GM21360 (cell line): ENCODE data around the gene KCNK6.
"Not testable (repeated sequence)": the region's sequence is repeated elsewhere in the genome, so short reads cannot be mapped to it uniquely, and the experiment has no call there.

Experiments
- ATAC-seq: cut with Tn5 transposase; IDR thresholded peaks from one replicate; pipeline ENCODE4 v1.9.1; 2021; ENCODE audit warnings: mild to moderate bottlenecking, moderate library complexity; ENCODE audit not compliant: unreplicated experiment

The KCNK6 gene

DNA sequence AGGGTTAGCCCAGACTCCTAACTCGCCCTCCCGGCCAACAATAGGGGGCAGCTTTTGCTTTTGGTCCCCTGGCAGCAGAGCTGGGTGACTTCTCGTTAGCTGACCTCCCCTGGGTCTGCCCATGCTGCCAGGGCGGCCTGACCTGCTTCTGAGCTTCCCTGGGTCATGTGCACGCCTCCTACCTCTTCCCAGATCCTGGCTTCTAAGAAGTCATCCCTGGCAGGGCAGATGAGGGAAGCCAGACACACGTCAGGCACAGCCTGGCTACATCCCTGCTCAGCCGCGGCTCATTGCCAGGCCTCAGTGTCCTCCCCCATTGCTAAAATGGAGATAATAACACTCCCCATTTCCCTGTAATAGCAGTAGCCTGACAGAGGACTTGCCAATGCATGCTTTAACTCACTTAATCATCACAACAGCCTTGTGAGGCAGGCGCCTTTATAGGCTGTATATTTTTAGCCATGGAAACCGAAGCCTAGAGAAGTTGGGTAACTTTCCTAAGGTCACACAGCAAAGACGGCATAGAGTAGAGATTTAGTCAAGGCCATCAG, 2.1 kb downstream of the KCNK6 start:
- ATAC-seq = no peak

DNA sequence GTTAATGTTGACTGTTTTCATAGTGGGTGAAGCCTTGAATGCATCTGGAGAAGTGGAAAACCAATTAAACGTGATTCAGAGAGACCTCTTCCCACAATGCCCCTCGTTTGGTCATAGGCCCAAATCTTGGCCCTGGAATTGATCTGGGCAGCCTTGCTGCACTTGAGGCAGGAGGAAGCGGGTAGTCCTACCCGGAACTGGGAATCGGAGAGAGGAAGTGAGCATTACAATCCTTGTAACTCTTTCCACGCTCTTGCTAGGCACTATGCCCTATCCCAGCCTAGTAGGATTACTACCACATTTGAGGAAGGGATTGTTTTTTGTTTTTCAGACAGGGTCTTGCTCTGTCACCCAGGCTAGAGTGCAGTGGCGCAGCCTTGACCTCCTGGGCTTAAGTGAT, 3.6 kb downstream of the KCNK6 start:
- no peak for ATAC-seq

DNA sequence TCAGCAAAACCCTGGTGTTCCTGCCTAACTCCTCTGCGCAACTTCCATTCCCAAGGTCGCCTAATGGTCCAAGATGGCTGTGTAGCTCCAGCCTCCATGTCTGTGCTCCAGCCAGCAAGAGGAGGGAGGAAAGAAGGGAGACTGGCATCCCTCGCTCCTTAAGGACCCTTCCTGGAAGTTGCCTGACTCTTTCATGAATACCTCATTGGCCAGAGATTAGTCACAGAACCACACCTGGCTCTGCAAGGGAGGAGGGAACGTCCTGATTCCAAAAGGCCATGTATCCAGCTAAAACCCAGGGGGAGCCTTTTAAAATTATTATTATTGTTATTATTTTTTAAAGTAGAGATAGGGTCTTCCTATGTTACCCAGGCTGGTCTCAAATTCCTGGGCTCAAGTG, 4.8 kb downstream of the KCNK6 start:
- no peak for ATAC-seq

DNA sequence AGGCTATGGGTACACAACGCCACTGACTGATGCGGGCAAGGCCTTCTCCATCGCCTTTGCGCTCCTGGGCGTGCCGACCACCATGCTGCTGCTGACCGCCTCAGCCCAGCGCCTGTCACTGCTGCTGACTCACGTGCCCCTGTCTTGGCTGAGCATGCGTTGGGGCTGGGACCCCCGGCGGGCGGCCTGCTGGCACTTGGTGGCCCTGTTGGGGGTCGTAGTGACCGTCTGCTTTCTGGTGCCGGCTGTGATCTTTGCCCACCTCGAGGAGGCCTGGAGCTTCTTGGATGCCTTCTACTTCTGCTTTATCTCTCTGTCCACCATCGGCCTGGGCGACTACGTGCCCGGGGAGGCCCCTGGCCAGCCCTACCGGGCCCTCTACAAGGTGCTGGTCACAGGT, 6.9 kb downstream of the KCNK6 start:
- ATAC-seq = no peak

DNA sequence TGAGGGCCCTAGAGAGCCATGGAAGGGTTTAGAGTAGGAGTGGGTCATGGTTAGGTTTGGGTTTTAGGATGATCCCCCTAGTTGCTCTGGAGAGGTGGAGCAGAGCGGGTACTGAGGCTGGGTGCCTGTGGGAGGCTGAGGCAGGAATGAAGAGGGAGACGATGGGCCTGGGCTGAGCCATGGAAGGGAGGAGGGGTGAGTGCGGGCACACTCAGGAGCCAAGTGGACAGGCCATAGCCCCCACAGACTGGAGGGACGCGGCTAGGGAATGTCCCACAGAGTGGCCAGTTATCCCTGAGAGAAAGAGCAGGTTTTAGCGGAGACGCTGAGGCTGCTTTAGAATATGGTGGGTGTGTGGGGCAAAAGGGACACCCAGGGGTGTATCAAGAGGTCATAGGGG, 10.0 kb downstream of the KCNK6 start:
- ATAC-seq = no peak

DNA sequence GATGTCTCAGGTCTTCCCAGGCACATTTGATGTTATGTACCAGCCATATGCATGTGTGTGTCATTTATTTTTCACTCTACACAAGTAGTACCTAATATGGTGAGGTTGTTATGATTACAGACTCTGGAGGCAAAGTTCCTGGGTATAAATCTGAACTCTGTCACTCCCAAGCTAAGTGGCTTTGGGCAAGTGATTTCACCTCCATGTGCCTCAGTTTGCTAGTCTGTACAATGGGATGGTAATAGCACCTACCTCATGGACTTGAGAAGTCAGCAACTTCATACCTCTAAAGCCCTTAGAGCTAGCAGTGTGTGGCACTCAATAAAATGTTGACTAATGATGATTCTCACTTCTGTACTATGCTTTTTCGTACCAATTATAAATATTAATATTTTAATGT, 12.1 kb downstream of the KCNK6 start:
- no peak for ATAC-seq

DNA sequence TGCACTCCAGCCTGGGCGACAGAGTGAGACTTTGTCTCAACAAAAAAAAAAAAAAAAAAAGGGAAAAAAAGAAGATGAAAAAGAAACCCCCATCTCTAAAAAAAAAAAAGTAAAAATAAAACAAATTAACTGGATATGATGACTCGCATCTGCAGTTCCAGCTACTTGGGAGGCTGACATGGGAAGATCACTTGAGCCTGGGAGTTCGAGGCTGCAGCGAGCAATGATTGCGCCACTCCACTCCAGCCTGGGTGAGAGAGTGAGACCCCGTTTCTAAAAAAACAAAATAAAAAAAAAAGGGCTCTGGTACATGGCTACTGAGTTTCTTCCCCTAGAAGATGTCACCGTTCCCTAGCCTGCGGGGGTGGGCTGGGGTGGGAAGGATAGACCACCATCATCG, 13.6 kb downstream of the KCNK6 start:
- no peak for ATAC-seq

DNA sequence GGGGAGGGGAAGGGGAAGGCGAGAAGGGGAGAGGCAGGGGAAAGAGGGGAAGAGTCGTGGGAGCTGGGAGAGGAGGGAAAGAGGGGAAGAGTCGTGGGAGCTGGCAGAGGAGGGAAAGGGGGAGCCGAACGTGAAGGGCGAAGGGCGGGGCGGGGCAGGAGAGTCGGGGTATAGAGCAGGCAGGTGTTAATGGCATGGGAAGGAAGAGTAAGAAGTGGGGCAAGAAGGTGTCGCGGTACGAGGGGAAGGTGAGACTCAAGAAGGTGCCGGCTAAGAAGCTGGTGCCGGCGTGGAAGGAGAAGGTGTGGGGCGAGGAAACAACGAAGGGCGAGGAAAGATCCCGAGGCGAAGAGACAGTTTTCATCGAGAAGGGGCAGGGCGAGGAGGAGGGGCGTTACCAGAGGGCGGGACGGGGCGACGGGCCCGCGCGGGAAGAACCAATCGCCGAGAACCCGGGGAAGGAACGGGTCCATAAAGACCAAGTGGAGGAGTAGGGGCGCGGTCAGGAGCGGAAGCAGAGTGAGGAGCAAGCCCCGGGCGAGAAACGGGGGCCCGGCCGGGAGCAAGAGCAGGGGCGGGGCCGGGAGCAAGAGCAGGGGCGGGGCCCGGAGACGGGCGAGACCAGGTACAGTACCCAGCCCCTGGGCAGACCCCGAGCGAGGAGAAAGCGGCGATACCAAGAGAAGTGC, 16.4 kb downstream of the KCNK6 start:
- peak; percentile 56 for ATAC-seq

DNA sequence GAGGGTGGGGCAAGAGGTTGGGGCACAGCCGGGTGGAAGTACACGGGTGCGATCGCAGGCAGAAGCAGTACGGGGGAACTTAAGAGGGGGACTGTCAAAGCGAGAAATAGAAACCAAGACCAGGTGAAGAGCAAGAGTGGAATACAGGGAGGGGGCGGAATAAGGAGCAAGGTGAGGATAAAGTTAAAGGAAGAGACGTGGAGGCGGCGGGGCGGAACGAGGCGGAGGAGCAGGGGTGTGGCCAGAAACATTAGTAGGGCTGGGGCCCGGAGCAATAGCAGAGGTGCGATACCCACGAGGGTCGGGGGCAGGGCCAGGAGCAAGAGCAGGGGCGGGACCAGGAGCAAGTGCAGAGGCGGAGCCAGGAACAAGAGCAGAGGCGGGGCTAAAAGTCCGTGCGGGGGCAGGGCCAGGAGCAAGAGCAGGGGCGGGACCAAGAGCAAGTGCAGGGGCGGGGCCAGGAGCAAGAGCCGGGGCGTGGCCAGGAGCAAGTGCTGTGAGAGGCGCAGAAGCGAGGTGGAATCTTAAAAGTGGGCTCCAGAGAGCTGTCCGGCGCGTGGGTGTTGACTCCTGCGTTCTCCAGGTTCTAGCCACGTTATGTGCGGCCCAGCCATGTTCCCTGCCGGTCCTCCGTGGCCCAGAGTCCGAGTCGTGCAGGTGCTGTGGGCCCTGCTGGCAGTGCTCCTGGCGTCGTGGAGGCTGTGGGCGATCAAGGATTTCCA, 17.2 kb downstream of the KCNK6 start:
- peak; percentile 50 for ATAC-seq

DNA sequence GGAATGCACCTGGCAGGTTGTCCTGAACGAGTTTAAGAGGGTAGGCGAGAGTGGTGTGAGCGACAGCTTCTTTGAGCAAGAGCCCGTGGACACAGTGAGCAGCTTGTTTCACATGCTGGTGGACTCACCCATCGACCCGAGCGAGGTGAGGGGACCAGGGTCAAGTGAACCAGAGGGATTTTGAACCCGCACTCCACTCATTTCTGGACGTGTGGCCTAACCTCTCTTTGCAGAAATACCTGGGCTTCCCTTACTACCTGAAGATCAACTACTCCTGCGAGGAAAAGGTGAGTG, 17.7 kb downstream of the KCNK6 start:
- ATAC-seq = no peak

DNA sequence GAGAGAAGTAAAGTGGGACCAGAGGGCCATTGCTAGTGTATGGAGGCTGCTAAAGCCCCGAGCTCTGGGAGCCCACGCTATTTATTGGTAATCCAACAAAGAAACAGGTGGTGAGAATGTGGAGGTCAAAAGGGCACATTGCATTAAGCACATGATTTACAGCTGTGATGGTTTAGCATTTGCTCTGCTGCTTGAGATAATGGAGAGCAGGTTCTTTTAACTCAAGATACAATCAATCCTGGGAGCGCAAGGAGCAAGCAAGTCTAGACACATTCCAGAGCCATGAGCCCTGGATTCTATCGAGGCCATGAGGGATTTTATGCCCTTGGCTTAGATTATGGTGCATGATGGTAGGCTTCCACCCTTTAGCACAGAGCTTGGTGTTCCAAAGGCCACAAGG, 19.4 kb downstream of the KCNK6 start:
- not testable (repeated sequence) for ATAC-seq

DNA sequence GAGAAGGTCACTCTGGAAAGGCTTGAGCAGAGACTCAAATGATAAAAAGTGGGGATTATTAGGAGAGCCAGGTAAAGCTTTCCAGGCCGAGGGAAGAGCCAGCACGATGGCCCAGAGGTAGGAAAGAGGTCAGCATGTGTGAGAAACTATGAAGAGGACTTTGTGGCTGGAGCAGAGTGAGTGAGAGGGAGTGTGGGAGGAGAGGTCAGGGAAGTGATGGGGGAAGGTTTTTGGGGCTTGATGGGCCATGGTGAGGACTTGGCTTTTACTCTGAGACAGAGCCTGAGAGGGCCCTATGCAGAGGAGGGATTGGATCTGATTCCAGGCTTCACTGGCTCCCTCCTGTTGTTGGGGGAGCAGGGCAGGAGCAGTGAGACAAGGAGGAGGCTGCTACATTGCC, 21.3 kb downstream of the KCNK6 start:
- no peak for ATAC-seq

DNA sequence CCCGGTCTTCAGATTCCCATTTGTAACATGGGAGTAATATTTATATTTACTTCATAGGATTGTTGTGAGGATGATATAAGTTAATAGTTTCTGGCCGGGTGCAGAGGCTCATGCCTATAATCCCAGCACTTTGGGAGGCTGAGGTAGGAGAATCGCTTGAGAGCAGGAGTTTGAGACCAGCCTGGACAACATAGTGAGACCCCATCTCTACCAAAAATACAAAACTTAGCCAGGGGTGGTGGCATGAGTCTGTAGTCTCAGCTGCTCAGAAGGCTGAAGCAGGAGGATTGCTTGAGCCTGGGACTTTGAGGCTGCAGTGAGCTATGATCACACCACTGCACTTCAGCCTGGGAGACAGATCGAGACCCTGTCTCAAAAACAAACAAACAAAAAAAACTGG, 27.2 kb downstream of the KCNK6 start:
- no peak for ATAC-seq

DNA sequence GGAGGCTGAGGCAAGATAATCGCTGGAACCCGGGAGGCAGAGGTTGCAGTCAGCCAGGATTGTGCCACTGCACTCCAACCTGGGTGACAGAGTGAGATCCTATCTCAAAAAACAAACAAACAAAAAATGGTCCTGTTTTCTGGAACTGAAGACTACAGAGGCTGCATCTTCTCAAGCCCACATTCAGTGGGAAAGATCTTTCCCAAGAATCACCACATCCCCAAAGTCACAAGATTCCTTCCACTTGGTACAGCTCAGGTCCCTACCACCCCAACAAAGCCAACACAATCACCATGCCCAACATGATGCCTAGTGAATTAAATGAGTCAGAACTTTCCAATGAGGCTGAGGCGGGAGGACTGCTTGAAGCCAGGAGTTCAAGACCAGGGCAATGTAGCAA, 31.2 kb downstream of the KCNK6 start:
- no peak for ATAC-seq

DNA sequence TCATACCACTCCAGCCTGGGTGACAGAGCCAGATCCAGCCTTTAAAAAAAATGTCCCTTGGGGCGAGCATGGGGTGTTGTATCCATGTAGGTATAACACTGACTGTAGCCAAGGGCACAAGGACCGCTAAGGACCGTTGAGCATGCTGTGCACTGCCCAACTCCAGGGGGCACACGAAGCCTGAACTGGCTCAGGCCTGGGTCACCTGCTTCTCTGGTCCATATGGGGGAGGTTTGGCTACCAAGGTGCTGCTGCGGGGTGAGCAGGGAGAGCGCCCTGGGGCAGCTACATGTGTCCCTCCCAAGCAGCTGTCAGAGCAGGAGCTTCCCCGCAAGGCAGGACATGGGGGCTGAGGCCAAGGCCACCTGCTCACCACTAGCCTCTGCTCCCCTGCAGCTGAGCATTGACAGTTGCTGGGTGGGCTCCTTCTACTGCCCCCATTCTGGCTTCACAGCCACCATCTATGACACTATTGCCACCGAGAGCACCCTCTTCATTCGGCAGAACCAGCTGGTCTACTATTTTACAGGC, 32.3 kb downstream of the KCNK6 start:
- ATAC-seq = no peak

DNA sequence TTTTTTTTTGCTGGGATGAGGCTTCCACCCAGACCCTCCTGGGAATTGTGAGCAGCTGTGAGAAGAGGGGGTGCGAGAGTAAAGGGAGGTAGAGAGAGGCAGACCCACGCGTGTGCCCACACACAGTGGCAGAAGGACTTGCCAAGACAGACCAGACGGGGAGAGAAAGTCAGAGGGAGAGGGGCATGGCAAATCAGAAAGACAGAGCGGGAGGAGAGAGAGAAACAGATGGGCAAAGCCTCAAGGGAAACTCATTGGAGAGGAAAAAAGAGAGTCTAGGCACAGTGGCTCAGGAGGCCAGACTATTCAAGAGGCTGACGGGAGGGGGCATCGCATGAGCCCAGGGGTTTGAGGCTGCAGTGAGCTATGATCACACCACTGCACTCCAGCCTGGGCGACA, 33.0 kb downstream of the KCNK6 start:
- no peak for ATAC-seq

DNA sequence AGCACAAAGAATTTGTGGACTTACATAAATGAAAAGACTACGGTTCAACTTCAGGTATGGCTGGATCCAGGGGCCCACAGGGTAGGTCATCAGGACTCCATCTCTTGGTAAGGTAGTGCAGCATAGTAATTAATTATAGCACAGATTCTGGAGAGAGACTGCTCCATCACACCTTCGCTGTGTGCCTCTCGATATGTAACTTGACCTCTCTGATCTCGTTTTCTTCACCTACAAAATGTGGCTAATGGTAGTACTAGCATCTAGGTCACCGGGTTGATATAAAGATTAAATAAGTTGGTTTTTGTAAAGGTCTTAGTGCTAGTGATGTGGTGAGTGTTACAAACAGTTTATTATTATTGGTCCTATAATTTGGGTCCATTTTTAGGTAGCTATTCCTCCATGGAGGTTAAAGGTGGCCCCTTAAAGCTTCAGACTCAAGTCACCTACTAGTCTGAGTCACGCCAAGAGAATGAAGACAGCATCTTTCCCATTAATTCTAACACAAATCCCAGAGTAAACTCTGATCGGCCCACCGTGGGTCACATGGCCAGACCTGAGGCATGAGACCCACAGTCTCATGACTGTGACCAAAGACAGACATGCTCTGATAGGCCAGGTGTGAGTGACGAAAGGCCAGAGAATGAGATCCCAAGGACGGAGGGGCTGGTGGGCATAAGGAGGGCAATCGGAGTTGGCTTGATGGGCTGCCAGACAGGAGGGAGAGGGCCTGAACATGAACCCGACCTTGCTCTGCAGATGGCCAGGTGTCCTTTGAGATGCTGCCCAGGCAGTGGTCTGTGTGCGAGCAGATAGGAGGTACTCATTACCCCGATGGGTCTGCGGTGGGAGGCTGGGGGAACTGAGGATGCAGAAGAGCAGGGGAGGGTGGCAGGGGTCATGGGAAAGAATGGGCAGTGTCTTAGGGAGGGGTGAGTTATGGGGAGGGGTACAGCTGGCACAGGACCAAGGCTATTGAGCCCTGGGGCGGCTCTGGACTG, 36.4 kb downstream of the KCNK6 start:
- ATAC-seq = no peak

DNA sequence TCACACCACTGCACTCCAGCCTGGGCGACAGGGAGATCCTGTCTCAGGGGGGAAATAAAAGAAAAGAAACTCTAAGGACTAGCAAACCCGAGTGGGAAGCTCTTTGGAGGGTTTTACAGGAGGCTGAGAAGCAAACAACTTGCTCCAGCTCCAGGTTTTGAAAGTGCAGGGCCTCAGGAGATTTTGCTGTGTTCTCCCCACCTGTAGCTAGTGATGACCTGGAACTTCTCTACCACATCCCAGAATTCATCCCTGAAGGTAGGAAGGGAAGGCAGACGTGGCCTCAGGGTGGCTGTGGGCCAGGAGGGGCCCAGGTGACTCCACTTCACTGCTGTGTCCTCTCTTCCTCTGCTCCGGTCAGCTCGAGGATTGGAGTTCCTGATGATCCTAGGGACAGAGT, 38.4 kb downstream of the KCNK6 start:
- ATAC-seq = no peak

DNA sequence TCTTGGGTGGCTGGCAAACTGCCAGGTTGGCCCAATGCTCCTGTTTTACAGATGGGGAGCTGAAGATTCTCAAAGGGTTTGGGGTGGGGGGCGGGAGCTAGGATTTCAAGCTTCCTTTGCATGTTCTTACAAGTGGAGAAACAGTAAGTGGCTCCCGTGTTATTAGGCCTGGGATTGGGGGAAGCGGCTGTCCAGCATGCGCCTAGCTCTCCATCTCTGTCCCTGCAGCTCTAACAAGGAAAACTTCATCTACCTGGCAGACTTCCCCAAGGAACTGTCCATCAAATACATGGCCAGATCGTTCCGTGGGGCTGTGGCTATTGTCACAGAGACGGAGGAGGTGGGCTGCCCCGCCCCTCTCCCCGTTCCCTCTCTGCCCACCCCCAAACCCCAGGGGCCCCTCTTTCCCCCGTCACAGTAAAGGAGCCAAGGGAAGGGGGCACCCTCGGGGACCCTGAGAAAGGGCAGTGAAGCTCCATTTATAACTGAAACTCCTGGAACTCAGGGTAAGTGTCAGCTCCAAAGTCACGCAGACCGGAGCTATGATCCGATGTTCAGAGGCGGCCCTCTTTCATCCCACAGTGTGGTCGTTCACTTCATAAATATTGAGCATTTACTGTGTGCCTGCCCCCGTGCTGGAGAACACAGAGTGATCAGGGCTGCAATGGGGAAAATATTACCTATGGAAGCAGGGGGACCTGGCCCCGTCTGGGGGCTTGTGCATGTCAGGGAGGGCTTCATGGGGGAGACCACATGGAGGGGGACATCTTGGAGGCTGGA, 39.8 kb downstream of the KCNK6 start:
- no peak for ATAC-seq

DNA sequence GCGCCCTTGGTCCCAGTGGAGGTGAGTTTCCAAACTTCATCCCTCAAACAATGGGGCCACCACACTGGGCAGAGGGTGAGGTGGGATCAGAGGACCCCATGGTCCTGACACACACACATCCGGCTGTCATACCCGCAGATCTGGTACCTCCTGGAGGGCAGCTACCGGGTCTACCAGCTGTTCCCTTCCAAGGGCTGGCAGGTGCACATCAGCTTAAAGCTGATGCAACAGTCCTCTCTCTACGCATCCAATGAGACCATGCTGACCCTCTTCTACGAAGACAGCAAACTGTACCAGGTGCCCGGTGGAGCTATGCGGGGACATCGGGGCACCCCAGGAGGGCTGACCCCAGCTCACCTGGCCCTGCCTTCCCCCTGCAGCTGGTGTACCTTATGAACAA, 40.7 kb downstream of the KCNK6 start:
- ATAC-seq = no peak
